Measurements from ENCODE around the gene PTPRR. TPM values are rescaled to one million over a fixed set of nuclear protein-coding genes. Genes with fewer than 3 reads are reported as not detected.
A peak's percentile ranks its signal among the peaks of the same experiment; 100 is the strongest.

The PTPRR gene
- polyA plus RNA-seq, 2 of the 4 experiments (the other 2 are of a cell fraction): 0.13 to 0.15 TPM

GRCh38 chr12:70609739-70610491, 310.6 kb downstream of the PTPRR start:
- DNase-seq (ENCODE audit: low read depth in 1 of 2, low spot score in 1 of 2) (peak; percentile 21 to 22), FAIRE-seq (no peak), ATAC-seq (peak; percentile 78 to 87)
- no peak for TF ChIP-seq EHMT2 (IDR thresholded peaks at IDR 0.05; ENCODE audit: low read depth)
- no peak for TF ChIP-seq HOXB13 (CRISPR knock-in tag; IDR thresholded peaks at IDR 0.05; ENCODE audit: low read depth)
- TF ChIP-seq, protein P1, sequence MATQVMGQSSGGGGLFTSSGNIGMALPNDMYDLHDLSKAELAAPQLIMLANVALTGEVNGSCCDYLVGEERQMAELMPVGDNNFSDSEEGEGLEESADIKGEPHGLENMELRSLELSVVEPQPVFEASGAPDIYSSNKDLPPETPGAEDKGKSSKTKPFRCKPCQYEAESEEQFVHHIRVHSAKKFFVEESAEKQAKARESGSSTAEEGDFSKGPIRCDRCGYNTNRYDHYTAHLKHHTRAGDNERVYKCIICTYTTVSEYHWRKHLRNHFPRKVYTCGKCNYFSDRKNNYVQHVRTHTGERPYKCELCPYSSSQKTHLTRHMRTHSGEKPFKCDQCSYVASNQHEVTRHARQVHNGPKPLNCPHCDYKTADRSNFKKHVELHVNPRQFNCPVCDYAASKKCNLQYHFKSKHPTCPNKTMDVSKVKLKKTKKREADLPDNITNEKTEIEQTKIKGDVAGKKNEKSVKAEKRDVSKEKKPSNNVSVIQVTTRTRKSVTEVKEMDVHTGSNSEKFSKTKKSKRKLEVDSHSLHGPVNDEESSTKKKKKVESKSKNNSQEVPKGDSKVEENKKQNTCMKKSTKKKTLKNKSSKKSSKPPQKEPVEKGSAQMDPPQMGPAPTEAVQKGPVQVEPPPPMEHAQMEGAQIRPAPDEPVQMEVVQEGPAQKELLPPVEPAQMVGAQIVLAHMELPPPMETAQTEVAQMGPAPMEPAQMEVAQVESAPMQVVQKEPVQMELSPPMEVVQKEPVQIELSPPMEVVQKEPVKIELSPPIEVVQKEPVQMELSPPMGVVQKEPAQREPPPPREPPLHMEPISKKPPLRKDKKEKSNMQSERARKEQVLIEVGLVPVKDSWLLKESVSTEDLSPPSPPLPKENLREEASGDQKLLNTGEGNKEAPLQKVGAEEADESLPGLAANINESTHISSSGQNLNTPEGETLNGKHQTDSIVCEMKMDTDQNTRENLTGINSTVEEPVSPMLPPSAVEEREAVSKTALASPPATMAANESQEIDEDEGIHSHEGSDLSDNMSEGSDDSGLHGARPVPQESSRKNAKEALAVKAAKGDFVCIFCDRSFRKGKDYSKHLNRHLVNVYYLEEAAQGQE (IDR thresholded peaks at IDR 0.05): no peak
- TF ChIP-seq, protein P2, sequence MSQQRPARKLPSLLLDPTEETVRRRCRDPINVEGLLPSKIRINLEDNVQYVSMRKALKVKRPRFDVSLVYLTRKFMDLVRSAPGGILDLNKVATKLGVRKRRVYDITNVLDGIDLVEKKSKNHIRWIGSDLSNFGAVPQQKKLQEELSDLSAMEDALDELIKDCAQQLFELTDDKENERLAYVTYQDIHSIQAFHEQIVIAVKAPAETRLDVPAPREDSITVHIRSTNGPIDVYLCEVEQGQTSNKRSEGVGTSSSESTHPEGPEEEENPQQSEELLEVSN (IDR thresholded peaks at IDR 0.05; ENCODE audit: borderline replicate concordance, low read depth): no peak
- TF ChIP-seq ZC3H11A (IDR thresholded peaks at IDR 0.05): no peak
- no peak for TF ChIP-seq NR3C1 (IDR thresholded peaks at IDR 0.05)
- TF ChIP-seq CEBPB (IDR thresholded peaks at IDR 0.05): no peak
- TF ChIP-seq FOSB (CRISPR knock-in tag; IDR thresholded peaks at IDR 0.05): no peak
- no peak for TF ChIP-seq RARB (CRISPR knock-in tag; IDR thresholded peaks at IDR 0.05)
- TF ChIP-seq EHF (CRISPR knock-in tag; IDR thresholded peaks at IDR 0.05): no peak
- no peak for TF ChIP-seq PBX3 (IDR thresholded peaks at IDR 0.05)
- no peak for TF ChIP-seq ZFP36 (IDR thresholded peaks at IDR 0.05; ENCODE audit: borderline replicate concordance, partially characterized antibody)
- TF ChIP-seq RNF2 (IDR thresholded peaks at IDR 0.05; ENCODE audit: borderline replicate concordance, low read depth): no peak
- no peak for TF ChIP-seq EP300 (IDR thresholded peaks at IDR 0.05)
- no peak for TF ChIP-seq SMC3 (IDR thresholded peaks at IDR 0.05)
- no peak for TF ChIP-seq HOXA7 (CRISPR knock-in tag; IDR thresholded peaks at IDR 0.05)
- no peak for TF ChIP-seq CHD2 (IDR thresholded peaks at IDR 0.05; ENCODE audit: low read length, partially characterized antibody)
- no peak for TF ChIP-seq FOSL2 (IDR thresholded peaks at IDR 0.05)
- no peak for TF ChIP-seq FOSL2 (CRISPR knock-in tag; IDR thresholded peaks at IDR 0.05)
- TF ChIP-seq RFX5 (IDR thresholded peaks at IDR 0.05): no peak
- Histone ChIP-seq H3K4me1 (no peaks in the 10 kb centered on the region), H3K4me2 (peak overlapping the region; percentile 95), H3K9me3 (no peaks in the 10 kb centered on the region), H3K4me3 (peak overlapping the region; percentile 58), H3K27ac (peak overlapping the region; percentile 62 to 82)
- CTCF ChIA-PET: interaction anchor here (0.6 kb wide), 1 partner anchor 124 kb away, joined by 3 read pairs; no protein-coding TSS in a partner anchor
- POLR2A ChIA-PET: interaction anchor here (0.6 kb wide), 1 partner anchor 18 kb away, joined by 11 read pairs; no protein-coding TSS in a partner anchor
- WGBS (ENCODE audit: missing lambda C conversion rate): 2% methylated on average over 54 of the region's 63 CpGs

DNA sequence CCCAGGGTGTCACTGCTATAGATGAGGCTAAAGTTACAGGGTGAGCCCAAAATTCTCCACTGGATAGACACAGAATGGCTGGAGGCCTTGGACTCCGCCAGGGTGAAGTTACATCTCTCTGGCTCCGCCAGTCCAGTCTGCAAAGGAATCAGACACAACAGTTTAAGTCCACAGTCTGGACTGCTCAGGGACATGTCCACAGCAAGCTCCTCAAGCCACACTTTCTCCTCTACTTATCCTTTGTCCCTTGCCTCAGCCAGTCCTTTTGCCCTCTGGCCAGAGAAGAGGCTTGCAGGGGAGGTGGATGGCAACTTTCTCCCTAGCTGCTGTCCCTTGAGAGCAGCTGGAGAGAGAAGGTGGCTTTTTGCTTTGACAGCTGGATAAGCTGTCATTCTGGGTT, 311.3 kb downstream of the PTPRR start:
- peak overlapping the region; percentile 95 for H3K4me2 ChIP-seq
- ATAC-seq (peak; percentile 56 to 61; a peak in 4 of 6 replicates), DNase-seq (ENCODE audit: low read depth in 1 of 2, low spot score in 1 of 2) (no peak), FAIRE-seq (no peak)
- no peaks in the 10 kb centered on the region for H3K9me3 ChIP-seq
- no peak overlapping the region for H3K27ac ChIP-seq
- peak overlapping the region; percentile 58 for H3K4me3 ChIP-seq
- POLR2A ChIA-PET: no interaction called here
- CTCF ChIA-PET: interaction anchor here (0.6 kb wide), 1 partner anchor 124 kb away, joined by 3 read pairs; no protein-coding TSS in a partner anchor
- no peak for TF ChIP-seq KDM5A (IDR thresholded peaks at IDR 0.05)
- no peaks in the 10 kb centered on the region for H3K4me1 ChIP-seq
- WGBS (ENCODE audit: missing lambda C conversion rate): 86% methylated on average over 2 of the region's 2 CpGs
